Karpas-422 (cell line): ENCODE measurements around the gene TTLL9. TPM values are rescaled to one million over a fixed set of nuclear protein-coding genes. Genes with fewer than 3 reads are reported as not detected.

ENCODE experiments used
- DNase-seq: peaks from one replicate; pipeline ENCODE4 v3.0.0-alpha.2; 2015
- H2AFZ ChIP-seq: fragments of 200-600 bp; sonication (generic); 2 replicates; pipeline ENCODE4 v1.6.1; 2014; ENCODE audit warnings: antibody characterized with exemption, low read length, mixed read lengths
- H3K27ac ChIP-seq: fragments of 200-600 bp; sonication (generic); 2 replicates; pipeline ENCODE4 v1.5.1; 2014; ENCODE audit warnings: mild to moderate bottlenecking, low read length, moderate library complexity
- H3K27me3 ChIP-seq: fragments of 200-600 bp; sonication (generic); 2 replicates; pipeline ENCODE4 v1.6.1; 2014; ENCODE audit warnings: low read length, mixed read lengths
- H3K36me3 ChIP-seq: fragments of 200-600 bp; sonication (generic); 2 replicates; pipeline ENCODE4 v1.6.1; 2014; ENCODE audit warnings: low read length, mixed read lengths; ENCODE audit not compliant: insufficient read depth
- H3K4me1 ChIP-seq: fragments of 200-600 bp; sonication (generic); 2 replicates; pipeline ENCODE4 v1.6.1; 2014; ENCODE audit warnings: mild to moderate bottlenecking, low read length, mixed read lengths
- H3K4me2 ChIP-seq: fragments of 200-600 bp; sonication (generic); 2 replicates; pipeline ENCODE4 v1.6.1; 2014; ENCODE audit warnings: low read length, low read depth, mild to moderate bottlenecking; ENCODE audit not compliant: poor library complexity, severe bottlenecking
- H3K4me3 ChIP-seq: fragments of 200-600 bp; sonication (generic); 2 replicates; pipeline ENCODE4 v1.5.1; 2014; ENCODE audit warnings: mild to moderate bottlenecking, antibody characterized with exemption, low read length, mixed read lengths
- H3K79me2 ChIP-seq: fragments of 200-600 bp; sonication (generic); 2 replicates; pipeline ENCODE4 v1.6.1; 2014; ENCODE audit warnings: mild to moderate bottlenecking, low read length, mixed read lengths
- H3K9ac ChIP-seq: fragments of 200-600 bp; sonication (generic); 2 replicates; pipeline ENCODE4 v1.6.0; 2014; ENCODE audit warnings: low read length
- H3K9me2 ChIP-seq: fragments of 200-600 bp; sonication (generic), shearing (Covaris generic); replicated peaks from 2 replicates; pipeline ENCODE4 v1.6.0; 2014; ENCODE audit warnings: mild to moderate bottlenecking, low read length, moderate library complexity; ENCODE audit not compliant: insufficient read depth
- H3K9me3 ChIP-seq: fragments of 300-700, 200-600 bp; sonication (generic); 2 replicates; pipeline ENCODE4 v1.6.1; 2014; ENCODE audit warnings: low read length, mixed read lengths
- H4K20me1 ChIP-seq: fragments of 200-600 bp; sonication (generic); 2 replicates; pipeline ENCODE4 v1.6.1; 2014; ENCODE audit warnings: mild to moderate bottlenecking, antibody characterized with exemption, low read length, low read depth; ENCODE audit not compliant: insufficient read depth
- total RNA-seq: library from RNA; depleted of rRNA; stranded (reverse); fragments of >200 nt; shearing (Covaris generic); gene quantifications from 2 replicates; pipeline ENCODE4 v1.2.3, GENCODE V29; 2014; ENCODE audit warnings: low replicate concordance

The TTLL9 gene
- total RNA-seq, 1 experiment from 2014 or later = not detected

DNA sequence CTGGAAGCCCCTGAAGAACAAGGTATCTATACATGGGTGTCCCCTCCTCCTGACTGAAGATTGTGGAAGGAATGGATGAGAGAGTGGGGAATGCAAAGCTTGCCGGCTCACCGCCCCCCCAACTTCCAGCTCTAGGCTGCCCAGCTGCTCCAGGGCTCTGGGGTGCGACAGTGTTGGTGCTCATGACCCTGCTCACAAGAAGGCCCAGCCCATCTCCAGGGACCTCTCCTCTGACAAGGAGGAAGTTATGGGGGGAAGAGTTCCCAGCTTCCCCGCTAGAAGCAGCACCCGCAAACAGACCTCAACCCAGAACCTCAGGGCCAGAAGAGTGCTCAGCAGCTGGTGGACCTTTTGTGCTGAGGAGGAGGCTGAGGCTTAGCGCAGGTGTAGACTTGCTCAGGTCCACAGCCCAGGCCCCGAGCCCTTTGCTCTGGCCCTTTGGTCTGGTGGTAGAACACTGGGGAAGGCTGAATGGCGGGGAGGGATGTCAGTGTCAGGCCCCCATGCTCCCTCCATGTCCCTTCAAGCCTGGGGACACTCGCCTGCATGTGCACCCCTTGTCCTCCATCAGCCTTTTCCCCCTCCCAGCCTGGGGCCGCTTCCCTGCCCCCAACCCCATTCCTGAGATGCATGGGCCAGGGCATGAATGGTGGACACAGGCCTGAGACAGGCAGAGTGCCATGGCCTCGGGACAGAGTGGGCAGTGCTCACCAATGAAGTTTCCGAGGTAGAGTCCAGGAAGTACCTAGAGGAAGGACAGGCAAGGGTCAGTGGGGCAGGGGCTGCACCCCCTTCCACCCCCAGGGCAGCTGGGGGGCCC, 1.4 kb upstream of the TTLL9 start:
- H3K27ac ChIP-seq = no peak overlapping the region
- no peaks in the 10 kb centered on the region for H3K9me2 ChIP-seq
- no peaks in the 10 kb centered on the region for H3K27me3 ChIP-seq
- H3K79me2 ChIP-seq = no peaks in the 10 kb centered on the region
- no peaks in the 10 kb centered on the region for H3K4me1 ChIP-seq
- H3K36me3 ChIP-seq = no peaks in the 10 kb centered on the region
- H3K4me2 ChIP-seq = no peak overlapping the region
- no peak overlapping the region for H2AFZ ChIP-seq
- no peaks in the 10 kb centered on the region for H3K9me3 ChIP-seq
- H3K9ac ChIP-seq = no peak overlapping the region
- DNase-seq = no peak
- H4K20me1 ChIP-seq = no peaks in the 10 kb centered on the region
- no peak overlapping the region for H3K4me3 ChIP-seq

DNA sequence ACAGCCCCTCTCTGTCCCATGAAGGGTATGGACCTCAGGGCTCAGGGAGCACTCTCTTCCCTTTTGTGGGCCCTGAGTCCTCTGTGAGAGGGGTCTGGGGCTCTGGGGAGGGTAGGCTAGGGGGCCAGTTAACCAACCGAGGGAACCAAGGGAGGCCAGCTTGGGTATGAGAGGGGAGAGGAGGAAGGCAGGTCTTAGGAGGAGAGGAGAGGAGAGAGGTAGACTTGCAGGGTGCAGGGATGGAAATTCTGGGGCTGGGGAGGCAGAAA, 827 bp upstream of the TTLL9 start:
- H4K20me1 ChIP-seq = no peaks in the 10 kb centered on the region
- no peaks in the 10 kb centered on the region for H3K9me3 ChIP-seq
- no peak for DNase-seq
- H3K27me3 ChIP-seq = no peaks in the 10 kb centered on the region
- no peaks in the 10 kb centered on the region for H3K4me1 ChIP-seq
- H3K9ac ChIP-seq = no peak overlapping the region
- H3K4me2 ChIP-seq = no peak overlapping the region
- no peaks in the 10 kb centered on the region for H3K79me2 ChIP-seq
- H3K9me2 ChIP-seq = no peaks in the 10 kb centered on the region
- H3K27ac ChIP-seq = no peak overlapping the region
- H3K36me3 ChIP-seq = no peaks in the 10 kb centered on the region
- H3K4me3 ChIP-seq = no peak overlapping the region
- no peak overlapping the region for H2AFZ ChIP-seq

DNA sequence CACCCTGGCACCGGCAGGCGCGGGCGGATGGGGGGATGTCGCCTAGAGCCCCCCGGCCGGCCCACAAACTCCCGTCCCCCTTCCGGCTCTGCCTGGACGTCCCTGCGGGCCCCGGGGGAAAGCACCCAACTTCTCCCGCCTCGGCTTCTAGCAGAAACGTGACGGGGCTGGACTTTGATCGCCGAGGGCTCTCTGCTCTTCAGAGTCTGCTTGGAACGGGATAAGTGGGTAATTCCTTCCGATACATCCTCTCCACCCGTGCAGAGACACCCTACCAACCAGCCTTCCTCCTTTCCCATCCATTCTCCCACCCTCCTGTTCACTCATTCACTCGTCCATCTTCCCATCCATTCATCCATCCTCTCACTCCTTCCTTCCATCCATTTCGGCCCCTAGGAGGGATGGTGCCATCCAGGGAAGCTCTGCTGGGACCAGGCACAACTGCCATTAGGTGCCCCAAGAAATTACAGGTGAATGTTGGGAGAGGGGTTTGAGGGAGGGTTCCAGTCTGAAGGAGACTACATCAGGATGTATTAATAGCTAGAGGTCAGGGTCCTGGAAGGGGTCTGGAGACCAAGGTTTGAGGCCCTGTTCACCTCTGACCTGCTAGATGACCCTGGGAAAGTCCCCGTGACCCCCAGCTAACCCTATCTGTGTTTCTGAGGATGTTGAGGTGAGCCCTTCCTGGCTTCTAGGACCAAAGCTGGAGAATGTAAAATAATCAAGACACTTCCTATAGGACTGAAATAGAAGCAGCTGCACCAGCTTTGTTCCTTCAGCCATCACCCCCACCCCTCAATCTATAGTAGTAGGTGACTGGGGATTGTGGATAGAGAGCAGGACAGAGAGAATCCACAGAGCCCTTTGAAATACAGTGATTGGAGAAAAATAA, 538 bp downstream of the TTLL9 start:
- H2AFZ ChIP-seq = no peak overlapping the region
- H3K27me3 ChIP-seq = no peaks in the 10 kb centered on the region
- no peaks in the 10 kb centered on the region for H3K36me3 ChIP-seq
- no peaks in the 10 kb centered on the region for H3K9me3 ChIP-seq
- no peak overlapping the region for H3K9ac ChIP-seq
- no peaks in the 10 kb centered on the region for H3K9me2 ChIP-seq
- H4K20me1 ChIP-seq = no peaks in the 10 kb centered on the region
- DNase-seq = no peak
- H3K4me2 ChIP-seq = no peak overlapping the region
- no peaks in the 10 kb centered on the region for H3K4me1 ChIP-seq
- H3K27ac ChIP-seq = no peak overlapping the region
- no peaks in the 10 kb centered on the region for H3K79me2 ChIP-seq
- no peak overlapping the region for H3K4me3 ChIP-seq

DNA sequence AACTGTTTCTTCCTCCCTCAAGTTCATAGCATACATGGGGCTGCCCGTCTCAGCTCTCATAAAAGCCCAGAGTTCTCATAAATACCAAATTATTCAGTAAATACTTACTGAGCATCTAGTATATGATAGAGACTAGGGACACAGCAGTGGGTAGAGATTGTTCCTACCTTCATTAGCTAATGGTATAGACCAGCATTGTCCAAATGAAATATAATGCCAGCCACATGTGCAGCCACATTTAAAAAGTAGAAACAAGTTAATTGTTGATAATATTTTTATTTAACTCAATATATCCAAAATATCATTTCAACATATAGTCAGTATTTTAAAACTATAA, 1.2 kb downstream of the TTLL9 start:
- H4K20me1 ChIP-seq = no peaks in the 10 kb centered on the region
- no peak overlapping the region for H3K4me3 ChIP-seq
- no peaks in the 10 kb centered on the region for H3K9me3 ChIP-seq
- no peak overlapping the region for H3K9ac ChIP-seq
- H3K79me2 ChIP-seq = no peaks in the 10 kb centered on the region
- H2AFZ ChIP-seq = no peak overlapping the region
- no peak overlapping the region for H3K4me2 ChIP-seq
- H3K27ac ChIP-seq = no peak overlapping the region
- DNase-seq = no peak
- no peaks in the 10 kb centered on the region for H3K4me1 ChIP-seq
- H3K9me2 ChIP-seq = no peaks in the 10 kb centered on the region
- H3K27me3 ChIP-seq = no peaks in the 10 kb centered on the region
- H3K36me3 ChIP-seq = no peaks in the 10 kb centered on the region

DNA sequence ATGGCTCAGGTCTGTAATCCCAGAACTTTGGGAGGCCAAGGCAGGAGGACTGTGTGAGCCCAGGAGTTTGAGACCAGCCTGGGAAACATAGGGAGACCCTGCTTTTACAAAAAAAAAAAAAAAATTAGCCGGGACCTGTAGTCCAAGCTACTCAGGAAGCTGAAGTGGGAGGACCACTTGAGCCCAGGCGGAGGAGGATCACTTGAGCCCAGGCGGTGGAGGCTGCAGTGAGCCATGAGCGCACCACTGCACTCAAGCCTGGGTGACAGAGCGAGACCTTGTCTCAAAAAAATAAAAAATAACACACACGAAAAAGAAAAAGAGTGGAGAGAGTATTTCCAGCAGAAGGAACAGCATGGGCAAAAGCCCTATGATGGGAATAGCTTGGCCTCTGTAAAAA, 2.0 kb downstream of the TTLL9 start:
- H3K9me3 ChIP-seq = no peaks in the 10 kb centered on the region

DNA sequence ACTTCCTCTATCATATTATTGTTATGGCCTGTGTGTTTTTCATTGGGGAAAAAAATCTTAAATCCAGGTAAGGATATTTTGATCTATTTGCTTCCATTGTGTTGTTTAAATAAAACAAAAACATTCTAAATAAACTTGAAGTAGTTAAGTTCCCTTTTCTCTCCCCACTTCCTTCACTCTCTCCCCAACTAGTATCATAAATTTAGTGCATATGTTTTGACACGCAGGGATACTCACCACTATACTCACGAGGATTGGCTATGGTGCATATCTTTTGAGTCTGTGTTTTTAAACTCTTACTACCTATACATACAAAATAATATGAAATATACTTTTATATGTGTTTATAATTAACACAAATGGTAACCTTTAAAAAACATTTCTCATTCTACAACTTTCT, 5.2 kb downstream of the TTLL9 start:
- H3K27ac ChIP-seq = no peak overlapping the region
- DNase-seq = no peak
- H3K4me2 ChIP-seq = no peak overlapping the region
- no peaks in the 10 kb centered on the region for H3K9me3 ChIP-seq
- no peak overlapping the region for H2AFZ ChIP-seq
- H3K4me1 ChIP-seq = peaks cover 5% of the 10 kb centered on the region
- no peaks in the 10 kb centered on the region for H4K20me1 ChIP-seq
- H3K9ac ChIP-seq = no peak overlapping the region
- H3K9me2 ChIP-seq = no peaks in the 10 kb centered on the region
- no peaks in the 10 kb centered on the region for H3K36me3 ChIP-seq
- no peak overlapping the region for H3K4me3 ChIP-seq
- H3K79me2 ChIP-seq = no peaks in the 10 kb centered on the region
- H3K27me3 ChIP-seq = no peaks in the 10 kb centered on the region

More for the DNA sequence above, 2.0 kb downstream of the TTLL9 start:
- no peaks in the 10 kb centered on the region for H3K79me2 ChIP-seq
- no peak overlapping the region for H2AFZ ChIP-seq
- no peak overlapping the region for H3K9ac ChIP-seq
- H3K27me3 ChIP-seq = no peaks in the 10 kb centered on the region
- no peak overlapping the region for H3K4me3 ChIP-seq
- H3K9me2 ChIP-seq = no peaks in the 10 kb centered on the region
- no peaks in the 10 kb centered on the region for H4K20me1 ChIP-seq
- H3K36me3 ChIP-seq = no peaks in the 10 kb centered on the region
- H3K4me2 ChIP-seq = no peak overlapping the region
- H3K4me1 ChIP-seq = no peaks in the 10 kb centered on the region
- no peak for DNase-seq
- no peak overlapping the region for H3K27ac ChIP-seq

DNA sequence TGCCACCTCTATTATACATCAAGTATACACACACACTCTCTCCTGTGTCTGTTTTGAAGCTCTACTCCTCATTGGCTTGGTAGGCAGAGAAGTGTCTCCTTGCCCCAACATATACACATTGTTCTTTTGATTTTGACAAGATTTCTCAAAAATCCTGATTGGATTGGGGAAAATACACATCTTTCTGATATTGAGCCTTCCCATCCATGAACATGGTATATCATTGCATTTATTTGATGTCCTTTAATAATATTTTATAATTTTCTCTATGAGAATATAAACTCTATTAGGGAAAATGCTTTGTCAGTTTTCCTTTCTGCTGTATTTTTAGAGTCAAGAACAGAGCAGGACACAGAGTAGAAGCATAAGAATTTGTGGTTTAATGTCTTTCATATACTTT, 7.2 kb downstream of the TTLL9 start:
- no peaks in the 10 kb centered on the region for H3K9me3 ChIP-seq
- H3K4me2 ChIP-seq = no peak overlapping the region

DNA sequence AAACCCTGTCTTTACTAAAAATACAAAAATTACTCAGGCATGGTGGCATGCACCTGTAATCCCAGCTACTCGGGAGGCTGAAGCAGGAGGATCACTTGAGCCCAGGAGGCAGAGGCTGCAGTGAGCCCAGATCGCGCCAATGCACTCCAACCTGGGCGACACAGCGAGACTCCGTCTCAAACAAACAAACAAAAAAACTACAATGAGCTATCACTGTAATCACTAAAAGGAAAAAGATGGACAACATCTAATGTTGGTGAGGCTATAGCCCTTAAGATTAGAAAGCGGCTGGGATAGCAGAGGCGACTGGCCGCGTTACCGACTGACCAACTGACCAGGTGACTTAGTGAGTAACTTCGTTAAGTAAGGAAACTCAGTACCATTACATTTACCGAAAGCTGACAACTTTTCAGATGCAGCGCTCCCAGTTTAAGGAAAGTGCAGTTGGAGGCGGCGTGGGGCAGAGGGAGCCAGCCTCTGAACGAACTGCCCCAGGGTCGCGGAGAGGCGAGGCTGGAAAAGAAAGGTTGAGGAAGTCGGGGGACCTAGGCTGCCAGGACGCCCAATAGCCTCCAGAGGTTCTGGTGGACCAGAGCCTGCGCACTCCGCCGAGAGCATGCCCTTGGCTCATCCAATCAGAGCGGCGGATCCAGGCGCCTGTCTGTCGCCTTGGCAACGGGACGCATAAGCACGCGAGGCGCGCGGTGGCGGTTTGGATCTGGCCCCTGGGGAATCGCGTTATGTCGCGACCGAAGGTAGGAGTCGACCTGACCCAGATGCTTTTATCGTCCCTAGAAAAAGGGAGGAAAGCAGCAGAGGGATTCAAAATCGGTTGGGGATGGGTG, 8.9 kb downstream of the TTLL9 start:
- DNase-seq = peak; percentile 90
- H3K27me3 ChIP-seq = no peaks in the 10 kb centered on the region
- H3K9me2 ChIP-seq = no peaks in the 10 kb centered on the region
- peaks cover 5% of the 10 kb centered on the region for H3K4me1 ChIP-seq
- peak overlapping the region; percentile 66 for H3K4me2 ChIP-seq
- H3K36me3 ChIP-seq = no peaks in the 10 kb centered on the region
- no peaks in the 10 kb centered on the region for H3K79me2 ChIP-seq
- peak overlapping the region; percentile 91; the same call in 1 of the 2 replicates for H2AFZ ChIP-seq
- peak overlapping the region; percentile 59 for H3K9ac ChIP-seq
- H4K20me1 ChIP-seq = no peaks in the 10 kb centered on the region
- no peaks in the 10 kb centered on the region for H3K9me3 ChIP-seq
- no peak overlapping the region for H3K27ac ChIP-seq
- H3K4me3 ChIP-seq = peak overlapping the region; percentile 55

More for the DNA sequence above, 7.2 kb downstream of the TTLL9 start:
- Histone ChIP-seq H3K27me3 (no peaks in the 10 kb centered on the region), H3K4me1 (peaks cover 5% of the 10 kb centered on the region), H4K20me1 (no peaks in the 10 kb centered on the region), H3K79me2 (no peaks in the 10 kb centered on the region), H3K36me3 (no peaks in the 10 kb centered on the region), H3K9ac (no peak overlapping the region), H3K9me2 (no peaks in the 10 kb centered on the region), H3K27ac (no peak overlapping the region), H3K4me3 (no peak overlapping the region), H2AFZ (no peak overlapping the region)
- DNase-seq = no peak
